HepG2 (cell line): ENCODE results near the gene PTTG1. TPM values are rescaled to one million over a fixed set of nuclear protein-coding genes. Genes with fewer than 3 reads are reported as not detected.
A peak's percentile ranks its signal among the peaks of the same experiment; 100 is the strongest.

Experiments used
- ARID2 ChIP-seq: sonication (generic); formaldehyde crosslinking; IDR thresholded peaks from 2 replicates; pipeline ENCODE4 v1.8.1; 2022; ENCODE audit warnings: mild to moderate bottlenecking, missing genetic modification reagents, borderline replicate concordance
- CENPX ChIP-seq: sonication (generic); formaldehyde crosslinking; IDR thresholded peaks from 2 replicates; pipeline ENCODE4 v1.9.0; 2021; ENCODE audit warnings: mild to moderate bottlenecking, missing genetic modification reagents, moderate library complexity
- FOSL2 ChIP-seq: sonication (generic); formaldehyde crosslinking; IDR thresholded peaks from 2 replicates; pipeline ENCODE4 v1.4.0; 2020; ENCODE audit warnings: missing genetic modification reagents
- HOXA7 ChIP-seq: sonication (generic); formaldehyde crosslinking; IDR thresholded peaks from 2 replicates; pipeline ENCODE4 v1.8.1; 2022; ENCODE audit warnings: mild to moderate bottlenecking, missing genetic modification reagents, moderate library complexity
- KIAA2018 ChIP-seq: sonication (generic); formaldehyde crosslinking; IDR thresholded peaks from 2 replicates; pipeline ENCODE4 v1.5.0; 2020; ENCODE audit warnings: mild to moderate bottlenecking, missing genetic modification reagents, borderline replicate concordance
- PBX3 ChIP-seq: sonication (generic); formaldehyde crosslinking; IDR thresholded peaks from 2 replicates; pipeline ENCODE4 v1.8.1; 2023; ENCODE audit warnings: missing genetic modification reagents, inconsistent platforms, borderline replicate concordance
- SNAI1 ChIP-seq: sonication (generic); formaldehyde crosslinking; IDR thresholded peaks from 2 replicates; pipeline ENCODE4 v1.5.0; 2020; ENCODE audit warnings: mild to moderate bottlenecking, missing genetic modification reagents, borderline replicate concordance
- SP5 ChIP-seq: IDR thresholded peaks from 2 replicates; pipeline ENCODE4 v1.6.1; 2016; ENCODE audit warnings: low read depth, borderline replicate concordance
- TP53 ChIP-seq: sonication (generic); formaldehyde crosslinking; conservative IDR thresholded peaks from 2 replicates; pipeline ENCODE4 v1.4.0; 2020; ENCODE audit warnings: missing genetic modification reagents
- ZBTB7B ChIP-seq: sonication (generic); formaldehyde crosslinking; IDR thresholded peaks from 2 replicates; pipeline ENCODE4 v1.4.0; 2020; ENCODE audit warnings: missing genetic modification reagents
- ZFP62 ChIP-seq: sonication (generic); formaldehyde crosslinking; IDR thresholded peaks from 2 replicates; pipeline ENCODE4 v1.4.0; 2020; ENCODE audit warnings: missing genetic modification reagents
- ZNF101 ChIP-seq: sonication (generic); formaldehyde crosslinking; IDR thresholded peaks from 2 replicates; pipeline ENCODE4 v1.4.0; 2020; ENCODE audit warnings: mild to moderate bottlenecking, low read depth, missing genetic modification reagents, borderline replicate concordance
- ZNF224 ChIP-seq: sonication (generic); formaldehyde crosslinking; IDR thresholded peaks from 2 replicates; pipeline ENCODE4 v1.5.0; 2020; ENCODE audit warnings: mild to moderate bottlenecking, missing genetic modification reagents
- ZNF343 ChIP-seq: sonication (generic); formaldehyde crosslinking; IDR thresholded peaks from 2 replicates; pipeline ENCODE4 v1.4.0; 2020; ENCODE audit warnings: mild to moderate bottlenecking, missing genetic modification reagents
- ZNF362 ChIP-seq: sonication (generic); formaldehyde crosslinking; IDR thresholded peaks from 2 replicates; pipeline ENCODE4 v1.4.0; 2020; ENCODE audit warnings: missing genetic modification reagents, mild to moderate bottlenecking, borderline replicate concordance
- ZNF550 ChIP-seq: sonication (generic); formaldehyde crosslinking; IDR thresholded peaks from 2 replicates; pipeline ENCODE4 v1.4.0; 2020; ENCODE audit warnings: mild to moderate bottlenecking, missing genetic modification reagents, borderline replicate concordance
- ZNF552 ChIP-seq: sonication (generic); formaldehyde crosslinking; IDR thresholded peaks from 2 replicates; pipeline ENCODE4 v1.9.0; 2022; ENCODE audit warnings: missing genetic modification reagents, mild to moderate bottlenecking, borderline replicate concordance
- ZNF7 ChIP-seq: IDR thresholded peaks from 2 replicates; pipeline ENCODE4 v1.6.1; 2016; ENCODE audit warnings: missing biosample characterization, missing genetic modification reagents
- ZSCAN31 ChIP-seq: sonication (generic); formaldehyde crosslinking; IDR thresholded peaks from 2 replicates; pipeline ENCODE4 v1.5.0; 2020; ENCODE audit warnings: low read depth, mild to moderate bottlenecking, missing genetic modification reagents
- polyA plus RNA-seq, 8 experiments: library from polyadenylated mRNA; depleted of rRNA in 3 of 8; stranded (reverse) in 7 of 8; unstranded in 1 of 8; fragments of >200 nt; fragmentation: Illumina TruSeq in 4 of 8; extraction: Trizol in 4 of 8; gene quantifications; 2 replicates each; pipeline versions ENCODE4 v1.2.1 to v1.2.3, GENCODE V29; 2011 to 2016; ENCODE audit warnings: low read depth in 4 of 8, missing spikeins in 1 of 8, mixed read lengths in 1 of 8; ENCODE audit not compliant: insufficient read depth in 1 of 8
- total RNA-seq, 5 experiments: library from RNA; depleted of rRNA; stranded (reverse); fragments of >200 nt; fragmentation: Illumina TruSeq; extraction: Trizol; gene quantifications; 2 replicates each; pipeline ENCODE4 v1.2.3, GENCODE V29; 2016; ENCODE audit warnings: low read depth in 1 of 5

The PTTG1 gene
- total and polyA plus RNA-seq, 2 of the 13 experiments (the other 11 are each of a cell fraction or from before 2014, with no cell fraction given): 102 to 161 TPM

GRCh38 chr5:160467555-160468362 lies 46.1 kb downstream of the PTTG1 start (continued):
- TF ChIP-seq CENPX (CRISPR knock-in tag): no peak
- TF ChIP-seq HOXA7 (CRISPR knock-in tag): no peak
- no peak for TF ChIP-seq ZNF550 (CRISPR knock-in tag)
- TF ChIP-seq ZNF101: no peak
- TF ChIP-seq ZNF7 (CRISPR knock-in tag): no peak
- peak; percentile 42; the same call in 1 of the 2 replicates for TF ChIP-seq FOSL2
- peak; percentile 56; the same call in 1 of the 2 replicates for TF ChIP-seq ZNF552 (CRISPR knock-in tag)
- TF ChIP-seq ZFP62 (CRISPR knock-in tag): no peak
- 0 out of 2 replicates have a peak, but pooled peaks have one; percentile 29 for TF ChIP-seq ZNF362 (CRISPR knock-in tag)
- TF ChIP-seq ZSCAN31 (CRISPR knock-in tag): no peak; the same call in 1 of the 2 replicates
- TF ChIP-seq SNAI1: peak; percentile 28; the same call in 1 of the 2 replicates
- TF ChIP-seq ZBTB7B (CRISPR knock-in tag): peak; percentile 90
- no peak for TF ChIP-seq KIAA2018 (CRISPR knock-in tag)
- TF ChIP-seq TP53 (CRISPR knock-in tag): 0 out of 2 replicates have a peak, but pooled peaks have one; percentile 4
- TF ChIP-seq PBX3 (CRISPR knock-in tag): no peak
- TF ChIP-seq ARID2 (CRISPR knock-in tag): no peak
- TF ChIP-seq ZNF343: peak; percentile 38; the same call in 1 of the 2 replicates
- TF ChIP-seq SP5 (CRISPR knock-in tag): peak; percentile 36
- no peak for TF ChIP-seq ZNF224 (CRISPR knock-in tag)
